CD4-positive, alpha-beta T cell (primary cell): Measurements from ENCODE around the gene OR2F1. TPM values are rescaled to one million over a fixed set of nuclear protein-coding genes. Genes with fewer than 3 reads are reported as not detected.

Experiments
- ATAC-seq: fragments of 200-7000 bp; cut with Tn5 transposase; one replicate; pipeline ENCODE4 v1.10.0; 2022; ENCODE audit warnings: mild to moderate bottlenecking; ENCODE audit not compliant: poor library complexity
- CTCF ChIA-PET: fragments of 350-600 bp; sonication (Branson Sonifier 250); formaldehyde crosslinking; loops from one replicate; lab custom pipeline; 2021; ENCODE audit warnings: antibody characterized with exemption, inconsistent platforms; lab: Charles Lee
- POLR2A ChIA-PET: fragments of 350-600 bp; sonication (Branson Sonifier 250); formaldehyde crosslinking; loops from one replicate; lab custom pipeline; 2021; ENCODE audit warnings: antibody characterized with exemption, inconsistent platforms; lab: Charles Lee
- DNase-seq, 14 experiments: peaks; one replicate each; pipeline ENCODE4 v3.0.0-alpha.2; 2013 to 2020; ENCODE audit warnings: mixed read lengths in 2 of 14
- H3K27ac ChIP-seq, 2 donors: one replicate each; pipeline versions ENCODE4 v1.5.1 to v1.7.0; 2013; ENCODE audit warnings: low read length in 2 of 2, low read depth in 1 of 2, mild to moderate bottlenecking in 1 of 2
- H3K27me3 ChIP-seq, 2 experiments: 1 replicate in 1 of 2; 2 replicates in 1 of 2; pipeline versions ENCODE4 v1.6.1 to v1.7.0; 2013; ENCODE audit warnings: low read length in 2 of 2, control low read depth in 1 of 2, mild to moderate bottlenecking in 1 of 2, moderate library complexity in 1 of 2; ENCODE audit not compliant: insufficient read depth in 2 of 2, control insufficient read depth in 1 of 2
- H3K36me3 ChIP-seq: one replicate; pipeline ENCODE4 v1.6.1; 2013; ENCODE audit warnings: low read length, control low read depth; ENCODE audit not compliant: insufficient read depth
- H3K4me1 ChIP-seq: one replicate; pipeline ENCODE4 v1.6.1; 2013; ENCODE audit warnings: low read length, control low read depth; ENCODE audit not compliant: insufficient read depth
- H3K4me3 ChIP-seq: one replicate; pipeline ENCODE4 v1.5.1; 2013; ENCODE audit warnings: mild to moderate bottlenecking, low read length, moderate library complexity
- H3K9me3 ChIP-seq, 2 experiments: 1 replicate in 1 of 2; 2 replicates in 1 of 2; pipeline versions ENCODE4 v1.6.1 to v1.7.0; 2013; ENCODE audit warnings: low read length in 2 of 2, mild to moderate bottlenecking in 2 of 2, control low read depth in 1 of 2, moderate library complexity in 1 of 2; ENCODE audit not compliant: control insufficient read depth in 1 of 2, insufficient read depth in 1 of 2
- H3K27ac Mint-ChIP-seq: one replicate; pipeline ENCODE4 v1.8.0; 2020; ENCODE audit warnings: mixed read lengths
- H3K27me3 Mint-ChIP-seq: one replicate; pipeline ENCODE4 v1.8.0; 2021; ENCODE audit warnings: mixed read lengths
- H3K36me3 Mint-ChIP-seq: one replicate; pipeline ENCODE4 v1.8.0; 2021; ENCODE audit warnings: low read depth, mixed read lengths
- H3K4me1 Mint-ChIP-seq: one replicate; pipeline ENCODE4 v1.8.0; 2021; ENCODE audit warnings: low read depth, mixed read lengths
- H3K4me3 Mint-ChIP-seq: one replicate; pipeline ENCODE4 v1.8.0; 2020; ENCODE audit warnings: mild to moderate bottlenecking, mixed read lengths
- H3K9me3 Mint-ChIP-seq: one replicate; pipeline ENCODE4 v1.8.0; 2020; ENCODE audit warnings: mixed read lengths
- intact Hi-C, 2 experiments: fragments of 100-400 bp; cut with DNase I in 1 of 2; cut with micrococcal nuclease in 1 of 2; formaldehyde crosslinking; loops; one replicate each; pipeline versions ENCODE4 v1.15.1 to v1.9.0; 2023 to 2025; cut with DNase I, micrococcal nuclease
- polyA plus RNA-seq, 2 donors: library from polyadenylated mRNA; unstranded; fragments of 120-200 nt; gene quantifications; one replicate each; pipeline ENCODE4 v1.2.1, GENCODE V29; 2013
- total RNA-seq, 174 experiments: library from RNA in 2 of 174; stranded (reverse) in 2 of 174; gene quantifications; one replicate each; pipeline ENCODE4 v1.2.3 and lab custom pipeline; 2021 to 2026
- TF ChIP-seq, protein P1 (sequence below): fragments of 200-600 bp; IDR thresholded peaks from one replicate; pipeline ENCODE4 v1.8.0; 2022; ENCODE audit warnings: antibody characterized with exemption, mild to moderate bottlenecking

OR2F1 gene, protein sequence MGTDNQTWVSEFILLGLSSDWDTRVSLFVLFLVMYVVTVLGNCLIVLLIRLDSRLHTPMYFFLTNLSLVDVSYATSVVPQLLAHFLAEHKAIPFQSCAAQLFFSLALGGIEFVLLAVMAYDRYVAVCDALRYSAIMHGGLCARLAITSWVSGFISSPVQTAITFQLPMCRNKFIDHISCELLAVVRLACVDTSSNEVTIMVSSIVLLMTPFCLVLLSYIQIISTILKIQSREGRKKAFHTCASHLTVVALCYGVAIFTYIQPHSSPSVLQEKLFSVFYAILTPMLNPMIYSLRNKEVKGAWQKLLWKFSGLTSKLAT
- total RNA-seq (not detected), total RNA-seq (lab: John Stamatoyannopoulos, UW) (0 to 0.21 (median 0) reads per million in 172 experiments)
- polyA plus RNA-seq (2013, experiment 1 of 2) = not detected
- not detected for polyA plus RNA-seq (2013, experiment 2 of 2)

GRCh38 chr7:143954544-143954943 lies at the start of gene OR2F1:
OR2F1 (plus strand) TSS chr7:143954844; CDS start chr7:143959971, 5,127 bp downstream.
- intact Hi-C loops = no loop called here
- Mint-ChIP-seq H3K27ac (no peak within 1 kb of the TSS), H3K9me3 (no peaks in the 10 kb centered on the region), H3K36me3 (no peaks in the 10 kb centered on the region), H3K27me3 (peaks cover 58% of the 10 kb centered on the region), H3K4me1 (no peaks in the 10 kb centered on the region), H3K4me3 (no peak within 1 kb of the TSS)
- POLR2A ChIA-PET = no interaction called here
- H3K9me3 ChIP-seq = peaks cover 0 to 4% of the 10 kb centered on the region in 2 experiments
- H3K4me3 ChIP-seq = no peak within 1 kb of the TSS
- no peak for ATAC-seq
- TF ChIP-seq, protein P1, sequence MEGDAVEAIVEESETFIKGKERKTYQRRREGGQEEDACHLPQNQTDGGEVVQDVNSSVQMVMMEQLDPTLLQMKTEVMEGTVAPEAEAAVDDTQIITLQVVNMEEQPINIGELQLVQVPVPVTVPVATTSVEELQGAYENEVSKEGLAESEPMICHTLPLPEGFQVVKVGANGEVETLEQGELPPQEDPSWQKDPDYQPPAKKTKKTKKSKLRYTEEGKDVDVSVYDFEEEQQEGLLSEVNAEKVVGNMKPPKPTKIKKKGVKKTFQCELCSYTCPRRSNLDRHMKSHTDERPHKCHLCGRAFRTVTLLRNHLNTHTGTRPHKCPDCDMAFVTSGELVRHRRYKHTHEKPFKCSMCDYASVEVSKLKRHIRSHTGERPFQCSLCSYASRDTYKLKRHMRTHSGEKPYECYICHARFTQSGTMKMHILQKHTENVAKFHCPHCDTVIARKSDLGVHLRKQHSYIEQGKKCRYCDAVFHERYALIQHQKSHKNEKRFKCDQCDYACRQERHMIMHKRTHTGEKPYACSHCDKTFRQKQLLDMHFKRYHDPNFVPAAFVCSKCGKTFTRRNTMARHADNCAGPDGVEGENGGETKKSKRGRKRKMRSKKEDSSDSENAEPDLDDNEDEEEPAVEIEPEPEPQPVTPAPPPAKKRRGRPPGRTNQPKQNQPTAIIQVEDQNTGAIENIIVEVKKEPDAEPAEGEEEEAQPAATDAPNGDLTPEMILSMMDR = no peak
- no peak within 1 kb of the TSS for H3K27ac ChIP-seq
- no peak for DNase-seq
- no peaks in the 10 kb centered on the region for H3K4me1 ChIP-seq
- no peaks in the 10 kb centered on the region for H3K36me3 ChIP-seq
- H3K27me3 ChIP-seq = peaks cover 3 to 28% of the 10 kb centered on the region in 2 experiments
- CTCF ChIA-PET = no interaction called here

DNA sequence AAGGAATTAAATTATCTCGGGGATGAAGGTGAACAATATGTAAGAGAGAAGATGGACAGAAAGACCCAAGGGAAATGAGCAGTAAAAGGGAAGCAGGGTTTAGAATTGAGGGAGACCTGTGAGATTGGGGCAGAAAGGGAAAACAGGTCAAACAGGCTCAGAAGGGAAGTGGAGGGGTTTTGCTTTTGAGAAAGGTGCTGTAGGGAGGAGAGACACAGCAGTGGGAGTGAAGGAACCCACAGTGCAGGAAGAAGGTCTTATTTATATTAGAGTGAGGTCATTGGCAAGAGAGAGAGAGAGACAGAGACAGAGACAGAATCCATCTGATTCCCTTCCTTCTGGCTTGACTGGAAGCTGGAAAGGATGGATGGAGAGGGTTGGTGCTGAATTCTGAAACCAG lies 49.1 kb upstream of the OR2F1 start:
- intact Hi-C loops = loop anchor here (10.0 kb wide), 2 partner anchors 219 to 611 kb away; partner anchors contain the start of gene OR2A14 (in 1 of the 2)
- ATAC-seq (no peak), DNase-seq (no peak)
- Mint-ChIP-seq H3K27ac (no peak overlapping the region), H3K36me3 (peaks cover 5% of the 10 kb centered on the region), H3K27me3 (peaks cover 13% of the 10 kb centered on the region), H3K4me1 (peaks cover 17% of the 10 kb centered on the region), H3K4me3 (no peak overlapping the region), H3K9me3 (no peaks in the 10 kb centered on the region)
- no peak overlapping the region for H3K27ac ChIP-seq
- ChIA-PET POLR2A (interaction anchor here (0.5 kb wide), 1 partner anchor 939 kb away, joined by 5 read pairs; no protein-coding TSS in a partner anchor), CTCF (no interaction called here)
- H3K4me3 ChIP-seq = no peak overlapping the region
- TF ChIP-seq, protein P1 = no peak
- no peaks in the 10 kb centered on the region for H3K9me3 ChIP-seq
- H3K27me3 ChIP-seq = peaks cover 0 to 3% of the 10 kb centered on the region in 2 experiments
- peaks cover 9% of the 10 kb centered on the region for H3K4me1 ChIP-seq
- no peaks in the 10 kb centered on the region for H3K36me3 ChIP-seq

DNA sequence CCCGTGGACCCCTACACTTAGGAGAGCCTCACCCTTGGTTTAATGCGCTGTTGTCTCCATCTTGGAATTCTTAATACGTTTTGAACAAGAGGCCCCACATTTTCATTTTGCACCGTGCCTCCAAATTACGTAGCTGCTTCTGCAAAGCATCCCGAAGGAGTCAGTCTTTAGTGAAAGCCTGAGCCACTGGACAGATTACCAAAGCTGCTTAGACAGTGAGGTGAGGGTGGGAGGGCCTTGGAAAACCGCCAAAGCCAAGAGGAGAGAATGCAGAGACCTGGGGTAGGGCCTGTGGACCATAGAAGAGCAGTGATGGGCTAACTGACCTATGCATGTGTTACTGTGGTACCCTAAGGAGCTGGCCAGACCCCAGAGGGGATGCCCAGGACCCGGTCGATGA lies 48.5 kb upstream of the OR2F1 start:
- CTCF ChIA-PET = no interaction called here
- H3K4me3 Mint-ChIP-seq = no peak overlapping the region
- POLR2A ChIA-PET = no interaction called here

More for the DNA sequence above, 48.5 kb upstream of the OR2F1 start:
- no peak for ATAC-seq
- no peak for DNase-seq
- no peaks in the 10 kb centered on the region for H3K9me3 ChIP-seq
- Mint-ChIP-seq H3K36me3 (peaks cover 5% of the 10 kb centered on the region), H3K27me3 (peaks cover 13% of the 10 kb centered on the region), H3K4me1 (peaks cover 10% of the 10 kb centered on the region), H3K9me3 (no peaks in the 10 kb centered on the region), H3K27ac (no peak overlapping the region)
- intact Hi-C loops = loop anchor here (2.0 to 10.0 kb wide), 3 partner anchors 13 to 611 kb away; partner anchors contain the start of gene OR2A14 (in 1 of the 2)
- H3K36me3 ChIP-seq = no peaks in the 10 kb centered on the region
- no peak overlapping the region for H3K4me3 ChIP-seq
- TF ChIP-seq, protein P1 = no peak
- peaks cover 5% of the 10 kb centered on the region for H3K4me1 ChIP-seq
- H3K27me3 ChIP-seq = peaks cover 0 to 3% of the 10 kb centered on the region in 2 experiments
- H3K27ac ChIP-seq = no peak overlapping the region
